Skeletal muscle cell (primary cell): ENCODE results near the gene SLC24A3.

Source experiments
- DNase-seq: peaks from one replicate; pipeline ENCODE4 v3.0.0-alpha.2; 2010; ENCODE audit warnings: low read depth
- H3K4me3 ChIP-seq: 2 replicates; pipeline ENCODE4 v1.5.1; 2011; ENCODE audit warnings: low read depth, mild to moderate bottlenecking, control low read depth, low read length, moderate library complexity

Gene SLC24A3

DNA sequence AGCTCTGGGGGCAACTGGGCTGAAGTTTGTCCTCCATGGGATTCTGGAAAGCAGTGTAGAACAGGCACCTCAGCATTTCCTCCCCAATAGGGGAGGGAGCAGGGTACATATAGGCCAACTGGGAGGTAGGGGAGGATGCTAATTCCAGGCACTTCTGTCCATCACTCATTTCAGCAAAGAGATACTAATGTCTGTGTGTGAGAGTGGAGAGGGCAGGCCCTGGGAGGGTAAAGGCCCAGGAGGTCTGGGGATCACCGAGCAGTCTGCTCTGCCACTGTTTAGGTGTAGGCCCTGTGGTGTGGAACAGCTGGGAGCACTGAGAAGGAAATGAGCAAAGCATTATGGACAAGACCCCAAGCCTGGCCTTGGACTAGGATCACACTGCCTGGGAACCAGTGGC, 158.7 kb downstream of the SLC24A3 start:
- H3K4me3 ChIP-seq = no peak overlapping the region
- no peak for DNase-seq

DNA sequence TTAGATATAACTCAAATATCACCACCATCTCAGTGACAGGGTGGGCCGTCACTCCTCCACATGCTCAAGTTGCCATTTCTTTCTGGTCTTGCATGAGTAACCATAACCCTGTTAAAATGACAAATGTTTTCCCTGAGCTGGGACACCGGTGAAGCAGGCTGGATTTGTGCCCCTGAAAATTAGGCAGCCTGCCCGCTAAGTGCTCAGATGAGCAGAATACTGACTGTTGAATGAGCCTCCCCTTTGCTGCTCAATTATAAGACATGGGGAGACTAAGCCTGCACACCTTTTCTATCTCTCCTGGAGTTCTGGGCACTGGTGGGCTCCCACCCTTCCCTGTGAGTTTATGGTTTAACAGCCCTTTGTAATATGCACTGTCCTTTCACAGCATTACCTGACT, 161.8 kb downstream of the SLC24A3 start:
- H3K4me3 ChIP-seq = no peak overlapping the region
- no peak for DNase-seq

DNA sequence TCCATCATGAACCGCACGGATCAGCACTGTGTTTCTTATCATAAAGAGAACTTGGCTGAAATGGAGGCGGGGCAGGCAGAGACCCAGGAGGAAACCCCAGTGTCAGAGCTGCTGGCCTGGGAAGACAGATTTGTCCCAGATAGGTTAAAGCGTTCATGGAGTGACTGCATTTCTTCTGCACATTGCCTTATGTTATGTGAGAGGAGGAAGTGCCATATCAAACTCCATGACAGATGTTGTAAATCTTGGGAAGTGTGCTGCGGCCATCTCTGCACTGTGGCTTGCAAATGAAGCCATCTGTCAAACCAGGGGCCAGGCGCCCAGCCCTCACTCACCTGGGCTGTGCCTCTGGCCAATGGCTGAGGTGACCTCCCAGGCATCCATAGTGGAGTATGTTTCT, 163.0 kb downstream of the SLC24A3 start:
- no peak for DNase-seq
- H3K4me3 ChIP-seq = no peak overlapping the region

DNA sequence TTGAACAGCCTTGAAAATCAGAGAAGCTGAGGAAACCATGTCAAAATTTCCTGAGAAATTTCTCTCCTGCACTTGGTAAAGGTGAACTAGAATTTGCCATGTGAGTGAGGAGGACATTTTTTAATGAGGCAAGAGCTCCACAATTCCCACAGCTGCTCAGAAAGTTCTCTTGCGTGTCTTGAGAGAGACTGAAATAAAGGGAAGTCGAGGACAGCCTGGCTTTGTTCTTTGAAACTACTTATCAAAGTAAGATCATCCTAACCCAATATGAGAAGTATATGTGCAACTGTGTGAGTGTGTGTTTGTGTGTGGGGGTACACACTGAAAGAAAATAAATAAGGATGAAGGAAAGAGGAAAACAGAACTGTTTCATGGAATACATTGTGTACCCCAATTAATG, 163.4 kb downstream of the SLC24A3 start:
- DNase-seq = no peak
- H3K4me3 ChIP-seq = no peak overlapping the region

DNA sequence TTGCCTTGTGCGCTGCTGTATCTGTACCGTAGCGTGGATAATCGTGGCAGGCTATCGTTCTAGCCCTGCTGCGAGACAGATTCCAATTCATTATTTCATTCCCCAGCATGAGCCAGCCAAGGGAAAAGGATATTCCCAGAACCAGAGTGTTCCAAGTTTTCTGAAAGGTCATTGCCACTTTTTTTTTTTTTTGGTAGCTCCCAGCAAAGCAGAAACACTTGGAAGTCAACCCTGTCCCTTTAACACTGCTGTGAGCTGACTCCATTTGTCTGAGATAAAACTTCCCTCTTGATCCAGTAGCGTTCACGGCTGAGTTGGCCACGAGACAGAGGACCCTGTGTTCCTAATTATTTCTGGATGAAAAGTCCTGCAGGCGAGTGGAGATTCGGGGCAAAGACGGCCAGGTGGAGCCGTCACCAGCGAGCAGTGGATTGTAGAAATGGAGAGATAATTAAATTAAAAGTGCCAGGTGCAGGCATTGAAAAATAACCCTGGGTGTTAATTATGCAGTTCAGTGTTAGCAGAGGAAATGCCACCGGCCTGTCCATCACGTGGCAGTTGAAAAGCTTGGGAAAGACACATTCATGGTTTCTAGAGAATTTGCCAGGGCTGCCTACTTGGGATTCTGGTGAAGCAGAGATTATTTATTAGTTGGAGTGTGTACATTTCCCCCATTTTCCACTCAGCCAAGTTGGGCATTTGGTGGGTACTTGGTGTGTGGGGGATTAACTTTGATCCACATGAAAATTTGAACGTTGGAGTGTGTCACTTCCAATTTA, 164.2 kb downstream of the SLC24A3 start:
- H3K4me3 ChIP-seq = no peak overlapping the region
- no peak for DNase-seq

DNA sequence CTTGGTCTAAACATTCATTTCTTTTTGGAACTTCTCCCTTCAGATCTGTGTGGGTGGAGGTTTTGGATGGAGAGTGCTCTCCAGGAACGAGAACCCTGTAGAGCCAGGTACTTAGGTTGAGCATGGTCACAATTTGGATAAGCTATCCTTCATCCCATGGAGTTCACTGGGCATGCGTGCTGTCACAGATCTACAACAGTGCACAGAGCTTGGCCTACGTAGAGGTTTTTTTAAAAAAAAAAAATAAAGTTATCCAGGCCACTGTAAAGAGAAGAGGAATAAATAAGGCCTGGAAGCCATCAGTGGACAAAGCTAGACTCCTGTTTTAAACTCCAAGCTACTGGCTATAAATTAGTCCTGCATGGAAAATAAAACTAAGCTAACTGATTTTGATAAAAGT, 165.6 kb downstream of the SLC24A3 start:
- no peak overlapping the region for H3K4me3 ChIP-seq
- no peak for DNase-seq

DNA sequence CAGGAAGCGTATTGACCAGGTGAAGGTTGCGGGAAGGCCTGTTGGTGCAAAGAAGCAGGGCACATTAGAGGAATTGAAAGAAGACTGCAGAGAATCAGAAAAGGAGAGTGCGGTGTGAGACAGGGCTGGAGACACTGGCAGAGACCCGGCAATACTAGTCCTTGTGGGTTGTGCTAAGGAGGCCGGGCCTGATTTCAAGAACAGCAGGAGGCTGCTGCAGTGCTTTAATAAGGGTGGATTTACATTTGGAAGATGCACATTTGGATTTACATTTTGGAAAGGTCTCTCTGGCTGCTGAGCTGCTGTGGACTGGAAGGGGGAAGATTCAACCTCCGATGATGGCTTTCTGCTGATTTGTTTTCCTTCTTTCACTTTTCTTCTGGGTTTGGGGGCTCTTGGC, 167.8 kb downstream of the SLC24A3 start:
- DNase-seq = no peak
- no peak overlapping the region for H3K4me3 ChIP-seq

DNA sequence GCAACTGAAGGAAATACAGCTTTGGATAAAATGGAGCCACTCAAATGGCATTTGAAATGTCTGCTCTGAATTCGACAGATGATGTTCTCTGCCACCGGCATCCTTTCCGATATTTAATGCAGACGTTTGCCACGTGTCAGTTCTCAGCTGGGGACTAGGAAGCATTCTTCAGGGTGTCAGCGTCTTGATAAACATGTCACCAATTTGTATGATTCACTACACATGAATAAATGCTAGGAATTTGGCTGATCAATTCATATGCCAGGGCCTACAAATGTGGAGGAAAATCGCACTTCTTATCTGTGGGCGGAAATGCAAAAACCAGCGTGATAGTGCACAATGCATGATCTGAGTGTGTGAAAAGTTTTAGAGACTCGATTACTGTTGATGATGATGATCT, 169.5 kb downstream of the SLC24A3 start:
- no peak for DNase-seq
- H3K4me3 ChIP-seq = no peak overlapping the region

DNA sequence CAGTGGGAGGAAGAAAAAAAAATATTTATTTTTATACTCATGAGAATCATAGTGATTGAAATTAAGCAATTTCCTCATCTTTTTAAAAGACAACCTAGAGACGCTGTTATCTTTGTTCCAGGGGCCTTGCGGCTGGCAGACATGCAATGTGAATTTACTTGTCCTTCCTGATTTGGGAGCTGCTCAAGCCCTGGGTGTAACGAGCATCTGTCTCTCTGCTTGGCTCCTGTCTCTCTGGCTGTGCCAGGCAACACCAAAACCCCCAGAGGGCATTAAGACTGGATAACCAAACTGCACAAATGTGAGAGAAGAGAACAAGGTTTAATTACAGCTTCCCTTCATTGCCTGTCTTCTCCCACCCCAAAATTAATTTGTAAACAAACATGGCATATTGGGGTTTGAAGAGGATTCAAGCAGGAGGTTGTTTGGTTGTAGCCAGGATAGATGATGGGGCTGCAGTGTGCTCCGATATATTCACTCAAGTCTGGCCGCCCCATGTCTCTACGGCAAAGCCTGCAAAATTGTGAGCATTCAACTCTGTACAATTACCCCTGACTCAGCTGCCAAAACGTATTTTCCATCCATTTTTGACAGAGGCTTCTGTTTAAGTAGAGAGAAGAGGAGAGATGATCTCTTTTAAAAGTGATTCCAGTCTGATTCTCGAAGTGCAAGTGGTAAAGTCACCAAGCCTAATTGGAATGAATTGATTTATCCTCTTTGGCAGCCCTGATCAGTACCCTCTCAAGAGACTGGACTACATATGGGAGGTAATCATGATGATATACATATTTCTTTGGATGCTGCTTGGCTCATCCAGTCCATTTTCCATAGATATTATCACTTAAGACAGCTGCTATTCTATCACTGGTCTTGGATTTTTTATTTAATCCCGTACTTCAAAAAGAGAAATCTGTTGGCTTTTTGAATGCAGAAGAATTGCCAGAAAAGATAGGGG, 170.2 kb downstream of the SLC24A3 start:
- H3K4me3 ChIP-seq = no peak overlapping the region
- DNase-seq = no peak

DNA sequence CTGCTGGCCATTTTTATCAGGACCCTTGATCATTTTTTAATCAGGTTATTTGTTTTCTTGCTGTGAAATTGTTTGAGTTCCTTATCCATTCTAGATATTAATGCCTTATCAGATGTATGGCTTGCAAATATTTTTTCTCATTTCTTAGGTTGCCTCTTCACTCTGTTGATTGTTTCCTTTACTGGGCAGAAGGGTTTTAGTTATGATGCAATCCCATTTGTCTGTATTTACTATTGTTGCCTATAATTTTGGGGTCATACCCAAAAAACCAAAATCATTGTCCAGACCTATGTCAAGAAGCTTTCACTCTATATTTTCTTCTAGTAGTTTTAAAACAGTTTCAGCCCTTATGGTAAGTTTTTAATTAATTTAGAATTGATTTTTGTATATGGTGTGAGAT, 172.5 kb downstream of the SLC24A3 start:
- H3K4me3 ChIP-seq = no peak overlapping the region
- no peak for DNase-seq

DNA sequence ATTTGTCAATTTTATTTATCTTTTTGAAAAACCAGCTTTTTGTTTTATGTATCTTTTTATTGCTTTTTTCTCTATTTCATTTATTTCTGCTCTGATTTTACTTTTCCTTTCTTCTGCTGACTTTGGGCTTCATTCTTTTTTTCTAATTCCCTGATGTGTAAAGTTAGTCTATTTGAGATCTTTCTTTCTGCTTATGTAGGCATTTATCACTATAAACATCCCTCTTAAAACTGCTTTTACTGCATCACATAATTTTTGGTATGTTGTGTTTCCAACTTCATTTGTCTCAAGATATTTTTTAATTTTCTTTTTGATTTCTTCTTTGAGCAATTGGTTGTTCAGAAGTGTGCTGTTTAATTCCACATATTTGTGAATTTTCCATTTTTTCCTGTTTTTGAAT, 174.8 kb downstream of the SLC24A3 start:
- DNase-seq = no peak
- H3K4me3 ChIP-seq = no peak overlapping the region

DNA sequence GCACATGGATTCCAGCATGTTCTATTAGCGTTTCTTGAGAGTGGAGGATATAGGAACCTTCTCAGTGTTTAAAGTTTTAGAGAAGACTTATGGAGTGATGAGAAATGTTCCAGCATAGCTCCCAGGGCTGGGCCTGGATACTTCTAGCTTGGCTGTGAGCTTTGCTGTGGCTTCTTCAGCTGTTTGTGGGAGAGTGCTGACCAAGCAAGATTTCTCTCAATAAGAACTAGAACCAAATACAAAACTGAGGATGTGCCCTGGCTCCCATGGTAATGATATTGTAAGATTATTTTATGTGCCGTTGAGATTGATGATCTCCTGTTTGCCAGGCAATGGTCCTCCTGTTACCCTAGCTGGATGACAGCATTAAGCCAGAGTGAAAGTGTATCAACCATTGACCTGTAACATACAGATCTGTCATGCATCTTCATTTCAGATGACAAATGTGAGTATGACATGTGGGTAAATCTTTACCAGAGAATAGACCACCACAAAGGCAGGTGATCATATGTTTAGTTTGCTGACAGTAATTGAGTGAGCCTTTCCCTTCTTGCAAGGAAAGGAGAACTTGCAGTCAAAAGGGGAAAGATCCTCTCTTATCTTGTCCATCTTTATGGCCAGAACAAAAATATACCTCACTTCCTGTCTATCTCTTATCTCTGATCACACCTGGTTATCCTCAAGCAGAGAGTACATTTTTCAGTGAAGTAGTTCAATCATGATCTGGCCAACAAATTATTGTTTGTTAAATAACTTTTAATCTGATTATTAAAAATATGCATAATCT, 180.1 kb downstream of the SLC24A3 start:
- no peak for DNase-seq

DNA sequence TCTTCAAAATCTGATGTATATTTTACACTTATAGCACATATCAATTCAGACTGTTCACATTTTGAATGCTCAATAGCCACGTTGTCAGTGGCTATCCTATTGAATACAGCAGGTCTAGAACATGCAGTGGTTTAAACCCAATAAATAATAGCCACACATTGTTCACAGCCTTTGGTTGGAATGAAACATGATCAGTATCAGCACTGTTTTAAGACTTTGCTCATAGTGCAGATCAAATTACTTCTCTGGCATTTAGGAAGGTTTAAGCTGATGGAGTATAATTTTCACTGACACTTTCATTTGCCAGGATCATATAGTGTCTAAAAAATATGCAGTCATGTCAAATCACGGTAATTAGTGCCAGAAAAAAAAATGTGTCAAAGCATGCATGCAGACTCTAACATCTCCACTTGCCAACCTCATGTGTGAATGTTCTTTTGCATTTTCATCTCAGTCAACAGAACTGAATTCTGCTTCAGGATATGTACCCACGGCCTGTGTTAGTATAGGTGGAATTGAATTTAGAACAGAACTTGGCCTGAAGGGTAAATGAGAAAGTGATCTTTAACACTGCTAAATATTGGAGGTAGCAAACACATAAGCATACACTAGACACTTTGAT, 184.1 kb downstream of the SLC24A3 start:
- no peak overlapping the region for H3K4me3 ChIP-seq
- DNase-seq = no peak

More for the DNA sequence above, 180.1 kb downstream of the SLC24A3 start:
- no peak overlapping the region for H3K4me3 ChIP-seq

DNA sequence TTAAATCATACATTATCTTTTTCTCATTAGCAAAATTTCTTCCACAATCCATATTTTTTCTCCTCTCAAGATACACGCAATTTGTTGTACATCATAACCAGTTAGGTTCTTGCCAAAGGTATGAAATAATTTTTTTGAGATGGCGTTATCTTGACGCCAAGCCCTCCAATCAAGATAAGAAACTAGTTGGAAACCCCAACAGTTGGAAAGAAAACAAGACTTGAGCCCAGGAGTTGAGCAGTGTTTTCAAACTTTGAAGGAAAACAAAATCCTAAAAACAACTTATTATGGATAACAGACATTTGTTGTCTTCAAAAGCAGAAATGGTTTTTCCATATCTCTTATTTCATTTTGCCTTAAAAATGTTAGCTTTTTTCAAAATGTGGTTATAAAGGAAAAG, 184.8 kb downstream of the SLC24A3 start:
- no peak overlapping the region for H3K4me3 ChIP-seq
- no peak for DNase-seq

DNA sequence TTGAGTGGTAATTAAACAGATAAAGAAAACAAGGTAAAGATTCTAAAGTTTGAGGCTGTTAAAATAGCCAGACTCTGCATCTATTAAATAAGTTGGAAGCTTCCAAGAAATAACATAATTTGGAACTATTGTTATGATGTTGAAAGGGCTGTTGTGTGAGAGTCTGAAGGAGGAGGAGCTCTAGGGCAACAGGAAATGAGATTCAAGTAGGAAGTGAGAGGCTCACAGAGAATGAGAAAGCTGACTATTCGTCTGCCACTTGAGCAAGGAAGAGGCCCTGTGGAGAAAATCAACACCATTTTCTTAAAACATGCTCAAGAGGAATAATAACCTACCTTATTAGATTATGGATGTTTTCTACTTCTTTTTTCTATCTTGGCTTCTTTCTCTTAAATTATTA, 185.2 kb downstream of the SLC24A3 start:
- H3K4me3 ChIP-seq = no peak overlapping the region
- DNase-seq = no peak

DNA sequence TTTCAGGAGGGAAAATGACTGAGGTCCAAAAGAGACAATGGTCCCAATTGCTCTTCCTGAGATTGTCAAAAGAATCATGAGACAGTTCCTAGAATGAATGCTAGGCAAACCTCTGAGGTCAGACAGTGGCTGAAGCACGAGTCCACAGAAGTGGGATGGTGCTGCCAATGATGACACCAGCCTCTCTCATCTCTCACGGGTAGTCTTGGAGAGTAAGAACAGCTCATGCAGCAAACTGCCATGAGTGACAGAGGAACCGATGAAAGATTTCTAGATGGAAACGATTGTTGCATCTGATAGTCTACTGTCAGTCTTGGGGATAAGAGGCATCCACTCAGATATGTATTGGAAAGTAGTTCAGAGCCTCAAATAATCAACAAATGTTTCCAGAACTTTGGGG, 188.7 kb downstream of the SLC24A3 start:
- DNase-seq = no peak

DNA sequence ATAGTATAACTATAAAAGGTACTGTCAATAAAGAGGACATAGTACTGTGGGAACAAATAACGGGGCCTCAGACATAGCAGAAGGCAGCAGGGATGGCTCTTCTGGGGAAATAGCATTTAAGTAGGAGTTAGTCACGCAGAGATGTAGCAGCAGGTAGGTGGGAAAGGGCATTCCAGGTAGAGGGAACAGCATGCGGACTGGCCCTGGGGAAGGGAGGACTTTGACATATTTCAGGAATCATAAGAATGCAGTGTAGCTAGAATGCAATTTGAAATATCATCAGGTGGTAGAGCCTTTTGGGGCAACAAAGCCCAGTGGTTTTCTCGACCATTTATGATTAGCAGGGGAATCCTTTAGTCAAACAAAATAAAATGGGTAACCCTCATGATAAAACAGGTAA, 191.1 kb downstream of the SLC24A3 start:
- H3K4me3 ChIP-seq = no peak overlapping the region
- no peak for DNase-seq

More for the DNA sequence above, 188.7 kb downstream of the SLC24A3 start:
- no peak overlapping the region for H3K4me3 ChIP-seq

DNA sequence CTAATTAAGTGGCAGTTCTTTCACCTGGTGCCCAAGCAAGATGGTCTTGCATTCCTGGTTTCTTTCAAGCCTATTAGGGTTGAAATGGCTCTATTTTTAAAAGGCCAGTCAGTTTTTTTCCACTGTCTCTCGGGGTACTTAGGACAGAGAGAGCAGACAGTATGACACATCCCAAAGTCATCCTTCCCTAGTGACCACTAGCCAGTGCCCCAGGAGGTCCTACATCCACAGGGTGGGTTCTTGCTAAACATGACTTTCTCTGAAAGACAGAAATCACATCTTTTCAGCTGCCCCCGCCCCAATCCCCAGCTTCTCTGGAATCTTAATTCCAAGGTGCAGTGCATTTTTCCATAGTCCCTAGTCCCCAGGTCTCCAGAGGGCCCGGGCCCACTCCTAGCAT, 192.4 kb downstream of the SLC24A3 start:
- no peak for DNase-seq
- H3K4me3 ChIP-seq = no peak overlapping the region

DNA sequence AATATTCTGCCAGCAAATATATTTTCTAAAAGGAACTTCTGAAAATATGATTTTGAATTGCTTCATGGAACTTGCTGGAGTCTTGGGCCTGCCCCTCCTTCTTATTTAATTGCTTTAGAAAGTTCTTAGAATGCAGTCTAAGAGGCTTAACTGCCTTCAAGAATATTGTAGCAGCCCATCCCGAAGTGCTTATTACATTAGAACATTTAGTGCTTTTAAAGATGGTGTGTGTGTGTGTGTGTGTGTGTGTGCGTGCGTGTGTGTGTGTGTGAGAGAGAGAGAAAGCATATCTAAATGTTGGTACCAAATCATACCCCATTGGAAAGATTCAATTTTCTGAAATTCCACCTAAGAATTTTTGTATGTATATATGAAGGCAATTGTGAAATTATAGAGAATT, 193.5 kb downstream of the SLC24A3 start:
- DNase-seq = no peak
- H3K4me3 ChIP-seq = no peak overlapping the region

DNA sequence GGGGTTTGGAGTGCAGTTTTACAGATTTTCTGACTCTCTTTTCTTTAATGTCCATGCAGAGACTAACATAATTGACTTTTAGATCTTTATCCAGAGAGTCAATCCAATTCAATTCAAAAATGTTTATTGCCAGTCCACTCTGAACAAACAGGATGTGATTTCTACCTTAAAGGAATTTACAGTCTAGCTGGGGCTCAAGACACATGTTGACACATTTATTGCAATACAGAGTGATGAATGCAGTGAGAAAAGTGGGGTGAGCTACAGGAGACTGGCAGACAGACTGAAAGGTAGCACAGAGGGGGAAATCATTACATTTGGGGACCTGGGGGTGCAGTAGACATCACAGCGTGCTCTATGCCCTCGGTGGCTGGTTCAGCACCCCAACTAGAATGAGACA, 193.9 kb downstream of the SLC24A3 start:
- no peak overlapping the region for H3K4me3 ChIP-seq
- DNase-seq = no peak
